NT2/D1 (cell line): ENCODE measurements around the gene RADIL.

Source experiments
- YY1 ChIP-seq: IDR thresholded peaks from 2 replicates; pipeline ENCODE4 v1.6.1; 2011; ENCODE audit not compliant: insufficient read length, insufficient read depth
- ZNF274 ChIP-seq: IDR thresholded peaks from 2 replicates; pipeline ENCODE4 v1.6.1; 2011; ENCODE audit warnings: mild to moderate bottlenecking, low read depth, low read length

DNA sequence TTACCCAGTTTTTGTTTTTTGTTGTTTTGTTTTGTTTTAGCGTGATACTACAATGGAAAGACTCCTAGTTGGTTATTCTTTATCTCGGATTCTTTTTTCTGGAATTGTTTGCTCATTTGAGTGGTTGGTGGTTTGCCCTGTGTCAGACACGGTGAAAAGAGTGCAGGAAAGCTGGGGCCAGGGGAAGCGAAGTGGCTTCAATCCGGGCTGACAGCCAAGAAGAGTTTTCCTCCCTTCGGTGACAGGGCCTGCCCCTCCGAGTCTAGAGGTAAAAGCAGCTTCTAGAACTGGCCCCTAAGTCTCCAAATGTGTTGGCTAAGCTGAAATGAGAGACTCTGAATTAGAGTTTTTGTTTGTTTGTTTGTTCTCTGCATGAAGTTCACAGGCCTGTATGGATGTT lies 113.8 kb downstream of the RADIL start:
- no peak for TF ChIP-seq YY1
- no peak for TF ChIP-seq ZNF274
